Esophagus muscularis mucosa (tissue), 3 donors: ENCODE results near the gene AATF.

Experiments used
- CTCF ChIP-seq, 3 experiments: fragments of 200-600 bp in 2 of 3; fragments of 450-650 bp in 1 of 3; sonication (generic) in 2 of 3; IDR thresholded peaks; one replicate each; pipeline ENCODE4 v1.5.1; 2017 to 2019; ENCODE audit warnings: antibody characterized with exemption in 3 of 3, mild to moderate bottlenecking in 2 of 3, moderate library complexity in 1 of 3
- POLR2A ChIP-seq: fragments of 450-650 bp; IDR thresholded peaks from one replicate; pipeline ENCODE4 v1.6.1; 2017; ENCODE audit warnings: antibody characterized with exemption, moderate library complexity, mild to moderate bottlenecking, low read depth
- POLR2AphosphoS5 ChIP-seq, 2 donors: sonication (generic); formaldehyde crosslinking; IDR thresholded peaks; one replicate each; pipeline ENCODE4 v1.6.1; 2017; ENCODE audit warnings: antibody characterized with exemption in 2 of 2

- TF ChIP-seq CTCF (IDR thresholded peaks at IDR 0.05), result no peak
- TF ChIP-seq POLR2A, result no peak
- TF ChIP-seq POLR2AphosphoS5 (IDR thresholded peaks at IDR 0.05), result no peak
These were observed 140.2 kb downstream of the AATF start for GRCh38 chr17:37088913-37089312.
